Measurements from ENCODE around the gene SMOC1.

DNA sequence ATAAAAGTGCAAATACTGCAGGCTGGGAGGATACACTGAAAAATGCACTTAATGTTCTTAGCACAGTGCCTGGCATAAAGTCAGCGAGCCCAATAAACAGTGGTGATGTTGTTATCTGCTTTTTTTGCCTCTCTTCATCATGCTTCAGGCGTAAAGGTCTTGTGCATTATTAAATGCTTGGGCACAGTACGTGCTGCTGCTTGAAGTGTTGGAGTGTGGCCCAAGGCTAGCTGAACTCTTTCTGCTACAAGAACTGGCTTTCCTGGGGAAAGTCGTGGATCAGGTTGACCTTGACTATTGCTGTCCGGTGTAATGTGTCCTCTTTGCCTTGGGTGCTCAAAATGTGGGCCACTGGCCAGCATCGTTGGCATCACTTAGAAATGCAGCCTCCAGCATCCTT lies 43.0 kb downstream of the SMOC1 start:
- no peak for TF ChIP-seq TAF1 (IDR thresholded peaks at IDR 0.05; ENCODE audit: low read depth, low read length)
- no peak for TF ChIP-seq POLR2A (IDR thresholded peaks at IDR 0.05; ENCODE audit: low read depth, low read length)
- no peak for TF ChIP-seq POU2F2 (IDR thresholded peaks at IDR 0.05; ENCODE audit: low read depth, low read length)
- TF ChIP-seq SPI1 (IDR thresholded peaks at IDR 0.05; ENCODE audit: low read depth, low read length), result no peak
